ENCODE data around the gene CSNK1E.

DNA sequence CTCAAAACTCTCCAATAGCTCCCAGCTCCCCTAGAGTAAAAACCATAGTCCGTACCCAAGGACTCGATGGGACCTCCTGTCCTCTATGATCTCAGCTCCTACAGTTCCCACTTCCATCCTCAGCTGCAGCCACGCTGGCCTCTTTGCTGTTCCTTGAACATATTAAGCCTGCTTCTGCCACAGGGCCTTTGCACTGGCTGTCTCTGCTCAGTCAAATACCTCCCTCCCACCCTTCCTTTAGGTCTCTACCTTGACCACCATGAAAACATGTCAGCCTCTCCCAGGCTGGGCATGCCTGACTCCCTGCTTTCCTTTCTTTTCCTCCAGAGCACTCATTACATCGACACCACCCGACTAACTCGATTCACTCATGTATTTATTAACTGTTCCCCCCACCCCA lies 69.0 kb downstream of the CSNK1E start:
- TF ChIP-seq, protein P1, sequence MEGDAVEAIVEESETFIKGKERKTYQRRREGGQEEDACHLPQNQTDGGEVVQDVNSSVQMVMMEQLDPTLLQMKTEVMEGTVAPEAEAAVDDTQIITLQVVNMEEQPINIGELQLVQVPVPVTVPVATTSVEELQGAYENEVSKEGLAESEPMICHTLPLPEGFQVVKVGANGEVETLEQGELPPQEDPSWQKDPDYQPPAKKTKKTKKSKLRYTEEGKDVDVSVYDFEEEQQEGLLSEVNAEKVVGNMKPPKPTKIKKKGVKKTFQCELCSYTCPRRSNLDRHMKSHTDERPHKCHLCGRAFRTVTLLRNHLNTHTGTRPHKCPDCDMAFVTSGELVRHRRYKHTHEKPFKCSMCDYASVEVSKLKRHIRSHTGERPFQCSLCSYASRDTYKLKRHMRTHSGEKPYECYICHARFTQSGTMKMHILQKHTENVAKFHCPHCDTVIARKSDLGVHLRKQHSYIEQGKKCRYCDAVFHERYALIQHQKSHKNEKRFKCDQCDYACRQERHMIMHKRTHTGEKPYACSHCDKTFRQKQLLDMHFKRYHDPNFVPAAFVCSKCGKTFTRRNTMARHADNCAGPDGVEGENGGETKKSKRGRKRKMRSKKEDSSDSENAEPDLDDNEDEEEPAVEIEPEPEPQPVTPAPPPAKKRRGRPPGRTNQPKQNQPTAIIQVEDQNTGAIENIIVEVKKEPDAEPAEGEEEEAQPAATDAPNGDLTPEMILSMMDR (conservative IDR thresholded peaks at IDR 0.05; ENCODE audit: low read depth, low read length): no peak
- TF ChIP-seq EZH2 (IDR thresholded peaks at IDR 0.05; ENCODE audit: borderline replicate concordance, low read depth, low read length, poor library complexity, severe bottlenecking): no peak
